Keratinocyte (primary cell): Measurements from ENCODE around the gene ARHGAP31. TPM values are rescaled to one million over a fixed set of nuclear protein-coding genes. Genes with fewer than 3 reads are reported as not detected.

Experiments used
- DNase-seq: peaks from one replicate; pipeline ENCODE4 v3.0.0-alpha.2; 2011; ENCODE audit warnings: low read depth, missing footprints, low spot score
- FAIRE-seq: peaks from 2 replicates; lab custom pipeline; 2011; peaks lifted over from hg19 to GRCh38; lab: Jason Lieb, UNC
- H2AFZ ChIP-seq: 2 replicates; pipeline ENCODE4 v1.6.0; 2012; ENCODE audit warnings: low read length, control low read depth, inconsistent platforms; ENCODE audit not compliant: control insufficient read depth
- H3K27ac ChIP-seq: 2 replicates; pipeline ENCODE4 v1.5.1; 2011; ENCODE audit warnings: low read length; ENCODE audit not compliant: control insufficient read depth, insufficient read depth
- H3K27me3 ChIP-seq: 3 replicates; pipeline ENCODE4 v1.6.0; 2011; ENCODE audit warnings: low read length; ENCODE audit not compliant: control insufficient read depth, insufficient read depth; ENCODE audit errors: extremely low read depth
- H3K36me3 ChIP-seq, 2 experiments: 2 replicates in 1 of 2; 3 replicates in 1 of 2; pipeline ENCODE4 v1.5.1; 2011; ENCODE audit warnings: low read length in 2 of 2, mild to moderate bottlenecking in 1 of 2; ENCODE audit not compliant: control insufficient read depth in 2 of 2, insufficient read depth in 2 of 2; ENCODE audit errors: extremely low read depth in 1 of 2
- H3K4me1 ChIP-seq: 3 replicates; pipeline ENCODE4 v1.5.1; 2011; ENCODE audit warnings: low read length; ENCODE audit not compliant: control insufficient read depth, insufficient read depth; ENCODE audit errors: extremely low read depth
- H3K4me2 ChIP-seq: 3 replicates; pipeline ENCODE4 v1.6.0; 2011; ENCODE audit warnings: low read depth, low read length; ENCODE audit not compliant: control insufficient read depth, insufficient read depth; ENCODE audit errors: extremely low read depth
- H3K4me3 ChIP-seq, 3 experiments: fragments of 200-600 bp in 1 of 3; sonication (generic) in 1 of 3; 2 replicates in 2 of 3; 3 replicates in 1 of 3; pipeline ENCODE4 v1.5.1; 2011 to 2016; ENCODE audit warnings: low read length in 3 of 3, mild to moderate bottlenecking in 3 of 3, control low read depth in 2 of 3, inconsistent platforms in 1 of 3, low read depth in 1 of 3, mixed read lengths in 1 of 3, mixed run types in 1 of 3, moderate library complexity in 1 of 3; ENCODE audit not compliant: control insufficient read depth in 2 of 3, insufficient read depth in 2 of 3; ENCODE audit errors: extremely low read depth in 1 of 3
- H3K79me2 ChIP-seq: 2 replicates; pipeline ENCODE4 v1.6.0; 2012; ENCODE audit warnings: low read length; ENCODE audit not compliant: control insufficient read depth, insufficient read depth
- H3K9ac ChIP-seq: 3 replicates; pipeline ENCODE4 v1.6.0; 2011; ENCODE audit warnings: low read length; ENCODE audit not compliant: control insufficient read depth, insufficient read depth; ENCODE audit errors: extremely low read depth
- H3K9me1 ChIP-seq: 3 replicates; pipeline ENCODE4 v1.6.0; 2011; ENCODE audit warnings: low read length; ENCODE audit not compliant: control insufficient read depth, insufficient read depth; ENCODE audit errors: extremely low read depth
- H3K9me3 ChIP-seq: 2 replicates; pipeline ENCODE4 v1.5.1; 2012; ENCODE audit warnings: low read depth, low read length; ENCODE audit not compliant: control insufficient read depth
- H4K20me1 ChIP-seq: 3 replicates; pipeline ENCODE4 v1.6.0; 2011; ENCODE audit warnings: low read length; ENCODE audit not compliant: control insufficient read depth, insufficient read depth; ENCODE audit errors: extremely low read depth
- CTCF ChIP-seq, 3 experiments: IDR thresholded peaks in 1 of 3; conservative IDR thresholded peaks in 1 of 3; optimal IDR thresholded peaks in 1 of 3; 2 replicates in 2 of 3; 3 replicates in 1 of 3; pipeline versions ENCODE3 to v1.5.1; 2011; ENCODE audit warnings: low read length in 3 of 3, mild to moderate bottlenecking in 3 of 3, moderate library complexity in 2 of 3, control low read depth in 1 of 3, inconsistent platforms in 1 of 3; ENCODE audit not compliant: insufficient read depth in 2 of 3; ENCODE audit errors: extremely low read depth in 1 of 3
- EZH2 ChIP-seq: IDR thresholded peaks from one replicate; pipeline ENCODE4 v1.6.1; 2012; ENCODE audit warnings: inconsistent platforms, mild to moderate bottlenecking, low read length, moderate library complexity
- dilution Hi-C: fragments of 300-500 bp; cut with MboI; formaldehyde crosslinking; loops from one replicate; pipeline ENCODE4 v1.7.0; 2020; ENCODE audit warnings: low sequenced_read_pairs; ENCODE audit not compliant: extremely low pct_ligation_motif_present
- polyA plus RNA-seq, 5 experiments: library from polyadenylated mRNA; depleted of rRNA in 3 of 5; stranded (reverse) in 3 of 5; stranded (forward) in 1 of 5; unstranded in 1 of 5; fragments of >200 nt; gene quantifications; 1 replicate in 1 of 5; 2 replicates in 3 of 5; 3 replicates in 1 of 5; pipeline versions ENCODE4 v1.2.1 to v1.2.3, GENCODE V29; 2011 to 2012; ENCODE audit warnings: missing spikeins in 2 of 5, low read depth in 1 of 5, low replicate concordance in 1 of 5

The ARHGAP31 gene
- polyA plus RNA-seq, 1 donor (not counting 4 experiments of a cell fraction or from before 2014, with no cell fraction given): 3.0 TPM

DNA sequence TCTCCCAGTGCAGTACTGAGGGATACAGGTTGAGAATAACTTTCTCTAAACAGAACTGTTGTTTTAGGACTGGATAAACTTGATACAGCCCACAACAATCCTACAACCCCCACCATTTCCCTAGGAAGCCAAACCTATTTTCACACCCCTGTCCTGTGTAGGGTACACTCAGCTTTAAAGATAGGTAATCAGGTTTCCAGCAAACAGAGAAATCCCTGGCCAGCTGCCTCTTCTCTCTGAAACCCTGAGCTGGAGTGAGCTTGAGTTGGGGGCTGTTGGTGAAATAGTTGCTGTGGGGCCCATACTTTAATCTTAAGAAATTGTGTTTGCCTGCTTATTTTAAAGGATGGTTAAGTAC lies 22.1 kb downstream of the ARHGAP31 start:
- Histone ChIP-seq H3K4me3 (no peak overlapping the region), H3K79me2 (no peaks in the 10 kb centered on the region), H4K20me1 (no peaks in the 10 kb centered on the region), H3K4me2 (no peak overlapping the region), H3K4me1 (peaks cover 11% of the 10 kb centered on the region), H3K9me3 (no peaks in the 10 kb centered on the region), H2AFZ (no peak overlapping the region), H3K27me3 (no peaks in the 10 kb centered on the region), H3K9ac (no peak overlapping the region), H3K36me3 (no peaks in the 10 kb centered on the region), H3K9me1 (no peaks in the 10 kb centered on the region), H3K27ac (no peak overlapping the region)
- FAIRE-seq: no peak
- no peak for TF ChIP-seq CTCF (optimal IDR thresholded peaks at IDR 0.05 in 1 of 3, IDR thresholded peaks at IDR 0.05 in 1 of 3, conservative IDR thresholded peaks at IDR 0.05 in 1 of 3; ENCODE audit: extremely low read depth in 1 of 3, insufficient read depth in 2 of 3, low read length in 3 of 3)
- TF ChIP-seq EZH2: no peak
- dilution Hi-C loops: no loop called here
- DNase-seq: no peak

GRCh38 chr3:119318876-119319275 lies 24.7 kb downstream of the ARHGAP31 start:
- Histone ChIP-seq H4K20me1 (no peaks in the 10 kb centered on the region), H3K27ac (no peak overlapping the region), H3K4me2 (no peak overlapping the region), H3K4me1 (peaks cover 9% of the 10 kb centered on the region), H3K9me1 (no peaks in the 10 kb centered on the region), H3K9me3 (no peaks in the 10 kb centered on the region), H3K4me3 (no peak overlapping the region), H3K9ac (no peak overlapping the region), H3K36me3 (no peaks in the 10 kb centered on the region), H2AFZ (no peak overlapping the region), H3K27me3 (no peaks in the 10 kb centered on the region), H3K79me2 (no peaks in the 10 kb centered on the region)
- dilution Hi-C loops: no loop called here
- DNase-seq (no peak), FAIRE-seq (no peak)
- TF ChIP-seq CTCF (optimal IDR thresholded peaks at IDR 0.05 in 1 of 3, IDR thresholded peaks at IDR 0.05 in 1 of 3, conservative IDR thresholded peaks at IDR 0.05 in 1 of 3; ENCODE audit: extremely low read depth in 1 of 3, insufficient read depth in 2 of 3, low read length in 3 of 3) (no peak), EZH2 (no peak)
